ENCODE measurements around the gene S100A4.
"Not testable (repeated sequence)": the region's sequence is repeated elsewhere in the genome, so short reads cannot be mapped to it uniquely, and the experiment has no call there.

S100A4 gene

DNA sequence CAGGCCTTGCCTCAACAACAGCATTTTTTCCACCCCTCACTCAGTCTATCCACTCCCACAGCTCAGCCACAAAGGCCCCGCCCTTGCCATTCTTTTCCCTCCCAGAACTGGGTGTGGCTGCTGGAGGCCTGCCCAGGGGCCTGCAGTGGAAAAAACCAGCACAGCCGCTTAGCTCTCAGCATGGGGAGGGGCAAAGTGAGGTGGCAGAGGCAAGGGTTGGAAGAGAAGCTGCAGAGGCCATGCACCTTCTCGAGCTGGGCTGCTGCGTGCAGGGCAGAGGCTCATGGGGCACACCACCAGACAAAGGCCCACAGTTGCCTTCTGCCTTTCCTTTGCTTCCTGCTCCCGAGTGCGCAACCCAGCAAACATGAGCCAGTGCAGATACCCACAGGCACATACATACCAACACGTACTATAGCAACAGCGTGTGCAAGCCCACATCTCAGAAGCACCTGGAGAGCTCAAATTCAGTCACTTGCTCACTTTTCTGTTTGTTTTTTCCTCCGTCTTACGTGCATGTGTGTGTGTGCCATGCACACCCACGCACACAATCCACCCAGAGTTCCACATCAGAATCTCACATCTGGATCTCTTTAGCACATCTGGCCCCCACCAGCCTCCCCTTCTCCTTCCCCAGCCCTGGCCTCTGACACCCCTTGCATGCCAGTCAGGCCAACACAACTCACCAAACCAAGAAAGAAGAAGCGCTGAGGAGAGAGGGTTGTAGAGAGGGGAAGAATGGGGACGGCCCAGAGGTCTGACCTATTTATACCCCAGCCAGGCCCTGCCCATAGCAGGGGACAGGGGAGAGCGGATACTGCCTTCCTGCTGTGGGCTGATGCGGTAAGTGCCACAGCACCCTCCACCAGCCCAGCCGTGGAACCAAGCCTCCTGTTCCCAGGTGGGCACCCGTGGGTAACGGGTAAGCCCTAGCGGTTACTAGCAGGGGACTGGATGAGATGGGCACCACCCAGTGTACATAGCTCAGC is at the start of gene S100A4:
Gene S100A4 (minus strand): TSS at position 740 of the 989 bp plus-strand sequence. CDS start 1,012 bp downstream, outside the sequence.
- peak; percentile 94 for DNase-seq (ENCODE audit: low spot score)

DNA sequence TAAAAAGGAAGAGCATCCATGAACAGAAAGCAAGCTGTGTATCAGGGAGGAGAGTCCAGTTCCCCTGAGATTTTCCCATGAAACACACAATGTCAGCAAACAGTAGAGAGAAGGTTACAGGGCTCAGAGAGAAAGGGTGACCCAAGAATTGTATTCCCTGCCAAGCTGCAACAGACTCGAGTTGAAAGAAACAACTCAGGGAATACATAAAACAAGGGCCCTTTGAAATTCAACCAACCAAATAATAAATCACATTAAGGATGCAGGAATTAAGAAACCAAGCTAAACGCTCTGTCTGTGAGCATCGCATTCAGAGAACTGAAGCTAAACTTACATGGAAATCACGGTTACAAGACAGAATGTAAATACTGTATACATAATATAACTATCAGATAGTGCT is 47.1 kb upstream of the S100A4 start:
- no peak for DNase-seq (ENCODE audit: low spot score)

DNA sequence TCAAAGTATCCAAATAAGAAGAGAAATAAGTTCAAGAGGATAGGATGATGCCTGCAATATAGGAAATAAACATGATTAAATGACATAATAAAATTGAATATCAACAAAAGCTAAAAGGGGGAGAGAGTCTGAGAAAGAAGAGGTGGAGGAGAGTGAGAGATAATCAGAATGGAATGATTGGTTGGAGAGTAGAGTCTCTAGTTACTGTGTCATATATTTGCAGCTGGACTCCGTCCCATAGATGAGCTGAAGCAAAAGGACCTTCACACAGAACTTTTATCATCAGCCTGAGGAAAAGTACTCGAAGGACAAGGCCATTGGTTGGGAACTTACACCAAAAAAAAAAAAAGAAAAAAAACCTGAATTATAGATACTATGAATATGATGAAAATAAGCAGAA is 42.9 kb upstream of the S100A4 start:
- DNase-seq (ENCODE audit: low spot score), result no peak

- not testable (repeated sequence) for DNase-seq (ENCODE audit: low spot score)
Observed at GRCh38 chr1:153588033-153588432, 42.4 kb upstream of the S100A4 start.

DNA sequence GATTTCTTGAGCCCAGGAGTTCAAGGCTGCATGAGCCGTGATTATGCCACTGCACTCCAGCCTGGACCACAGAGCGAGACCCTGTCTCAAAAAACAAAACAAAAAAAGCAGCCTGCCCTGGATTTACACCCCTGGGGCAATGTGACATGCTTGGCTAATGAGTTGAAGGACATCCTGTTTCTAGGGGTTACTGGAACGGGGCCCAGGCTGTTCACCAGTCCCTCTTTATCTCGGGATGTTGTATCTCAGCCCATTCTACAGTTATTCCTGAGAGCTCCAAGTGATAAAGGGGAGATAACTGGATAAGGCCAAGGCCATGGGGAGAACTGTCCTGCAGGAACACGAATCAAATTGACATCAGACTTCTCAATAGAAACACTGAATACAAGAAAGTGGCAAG is 41.7 kb upstream of the S100A4 start:
- DNase-seq (ENCODE audit: low spot score), result no peak

DNA sequence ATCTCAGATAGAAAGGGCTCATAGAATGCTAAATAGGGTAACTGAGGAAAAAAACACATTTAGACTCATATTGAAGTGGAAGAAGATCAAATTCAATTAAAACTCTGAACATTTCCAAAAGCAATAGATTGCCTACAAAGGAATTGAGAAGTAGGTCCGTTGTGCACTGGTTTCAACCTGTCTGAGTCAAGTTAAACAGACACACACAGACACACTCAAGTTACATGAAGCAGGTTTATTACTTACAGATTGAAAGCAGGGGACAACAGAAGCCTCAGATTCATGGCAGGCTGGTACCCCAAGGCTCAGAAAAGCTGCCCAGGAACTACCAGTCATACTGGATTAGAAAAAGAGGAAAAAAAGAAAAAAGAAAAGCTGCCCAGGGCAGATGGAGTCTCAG is 40.7 kb upstream of the S100A4 start:
- no peak for DNase-seq (ENCODE audit: low spot score)

- no peak for DNase-seq (ENCODE audit: low spot score)
Observed at GRCh38 chr1:153585006-153585405, 39.4 kb upstream of the S100A4 start.

GRCh38 chr1:153583976-153584375 is 38.4 kb upstream of the S100A4 start:
- DNase-seq (ENCODE audit: low spot score), result no peak

- not testable (repeated sequence) for DNase-seq (ENCODE audit: low spot score)
Observed at GRCh38 chr1:153583514-153583913, 37.9 kb upstream of the S100A4 start.

DNA sequence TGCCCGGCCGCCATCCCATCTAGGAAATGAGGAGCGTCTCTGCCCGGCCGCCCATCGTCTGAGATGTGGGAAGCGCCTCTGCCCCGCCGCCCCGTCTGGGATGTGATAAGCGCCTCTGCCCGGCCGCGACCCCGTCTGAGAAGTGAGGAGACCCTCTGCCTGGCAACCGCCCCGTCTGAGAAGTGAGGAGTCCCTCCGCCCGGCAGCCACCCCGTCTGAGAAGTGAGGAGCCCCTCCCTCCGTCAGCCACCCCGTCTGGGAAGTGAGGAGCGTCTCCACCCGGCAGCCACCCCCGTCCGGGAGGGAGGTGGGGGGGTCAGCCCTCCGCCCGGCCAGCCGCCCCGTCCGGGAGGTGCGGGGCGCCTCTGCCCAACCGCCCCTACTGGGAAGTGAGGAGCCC is 37.2 kb upstream of the S100A4 start:
- not testable (repeated sequence) for DNase-seq (ENCODE audit: low spot score)

GRCh38 chr1:153578936-153579335 is 33.3 kb upstream of the S100A4 start:
- no peak for DNase-seq (ENCODE audit: low spot score)

DNA sequence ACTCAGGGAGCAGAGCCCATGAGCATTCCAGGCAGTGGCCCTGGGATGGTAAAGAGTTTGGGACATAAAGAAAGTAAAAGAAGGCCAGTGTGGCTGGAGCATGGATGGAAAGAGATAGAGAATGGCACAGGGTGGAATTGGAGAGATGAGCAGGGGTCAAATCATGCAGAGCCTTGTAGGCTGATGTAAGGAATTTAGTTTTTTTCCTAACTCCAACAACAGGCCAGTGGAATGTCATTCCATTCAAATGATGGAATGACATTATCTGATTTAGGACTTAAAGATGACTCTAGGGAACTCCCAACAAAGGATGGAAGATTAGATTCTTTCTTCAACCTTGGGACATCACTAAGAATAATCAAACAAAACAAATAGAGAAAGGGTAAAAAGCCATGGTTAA is 32.9 kb upstream of the S100A4 start:
- no peak for DNase-seq (ENCODE audit: low spot score)

- no peak for DNase-seq (ENCODE audit: low spot score)
Observed at GRCh38 chr1:153577624-153578051, 32.0 kb upstream of the S100A4 start.

DNA sequence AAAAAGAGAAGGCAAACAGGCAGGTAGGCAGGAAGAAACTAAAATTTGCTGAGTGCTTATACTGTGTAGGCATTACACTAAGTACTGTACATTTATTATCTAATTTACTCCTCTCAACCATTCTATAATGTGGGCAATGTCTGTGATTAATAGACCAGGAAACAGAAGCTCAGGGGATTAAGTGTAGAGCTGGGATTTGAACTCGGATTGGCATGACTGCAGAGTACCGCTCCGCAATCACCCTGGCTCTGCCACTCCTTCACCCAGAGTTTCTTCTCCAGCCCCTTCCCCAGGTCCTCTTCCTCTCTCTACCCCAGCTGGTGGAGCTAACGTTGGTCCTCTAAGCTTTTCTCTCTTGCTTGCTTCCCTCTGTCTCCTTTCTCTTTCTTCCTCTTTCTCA is 31.5 kb upstream of the S100A4 start:
- DNase-seq (ENCODE audit: low spot score), result no peak

GRCh38 chr1:153575497-153575896 is 29.9 kb upstream of the S100A4 start:
- DNase-seq (ENCODE audit: low spot score), result not testable (repeated sequence)

- not testable (repeated sequence) for DNase-seq (ENCODE audit: low spot score)
Observed at GRCh38 chr1:153575081-153575491, 29.5 kb upstream of the S100A4 start.

GRCh38 chr1:153573351-153573750 is 27.7 kb upstream of the S100A4 start:
- no peak for DNase-seq (ENCODE audit: low spot score)

GRCh38 chr1:153572569-153573015 is 27.0 kb upstream of the S100A4 start:
- peak; percentile 54 for DNase-seq (ENCODE audit: low spot score)

- no peak for DNase-seq (ENCODE audit: low spot score)
Observed at GRCh38 chr1:153571706-153572105, 26.1 kb upstream of the S100A4 start.

DNA sequence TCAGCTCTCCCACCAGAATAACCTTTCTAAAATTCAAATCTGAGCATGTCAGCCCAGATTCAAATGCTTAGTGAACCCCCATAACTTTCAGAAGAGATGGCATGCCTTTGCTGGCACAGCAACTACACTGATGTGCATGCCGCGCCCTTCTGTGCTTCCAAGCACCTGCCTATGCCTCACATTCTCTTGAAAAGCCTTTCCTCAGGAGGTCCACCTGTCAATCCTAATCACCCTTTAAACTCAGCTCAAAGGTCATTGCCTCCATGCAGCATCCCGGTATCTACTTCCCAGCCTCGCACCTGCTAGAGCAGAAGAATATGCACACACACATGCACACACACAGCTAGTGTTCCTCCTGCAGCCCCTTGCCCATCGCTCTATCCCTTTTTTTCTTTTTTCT is 25.3 kb upstream of the S100A4 start:
- DNase-seq (ENCODE audit: low spot score), result no peak

DNA sequence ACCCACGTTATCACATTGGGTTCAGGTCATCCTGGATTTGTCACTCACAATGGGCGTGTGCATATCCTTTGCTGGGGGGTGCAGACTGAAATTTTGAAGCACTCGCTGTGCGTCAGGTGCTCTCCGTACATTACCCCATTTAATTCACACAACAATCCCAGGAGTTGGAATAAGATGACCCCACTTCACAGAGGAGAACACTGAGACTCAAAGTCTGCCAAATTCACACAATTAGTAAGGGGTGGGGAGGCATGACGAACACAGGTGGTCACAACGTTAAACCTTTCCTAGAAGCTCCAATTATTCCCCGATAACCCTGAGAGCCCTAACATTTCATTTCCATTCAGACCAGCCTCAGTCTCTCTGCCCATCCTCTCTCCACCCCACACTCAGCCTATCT is 23.9 kb upstream of the S100A4 start:
- no peak for DNase-seq (ENCODE audit: low spot score)

DNA sequence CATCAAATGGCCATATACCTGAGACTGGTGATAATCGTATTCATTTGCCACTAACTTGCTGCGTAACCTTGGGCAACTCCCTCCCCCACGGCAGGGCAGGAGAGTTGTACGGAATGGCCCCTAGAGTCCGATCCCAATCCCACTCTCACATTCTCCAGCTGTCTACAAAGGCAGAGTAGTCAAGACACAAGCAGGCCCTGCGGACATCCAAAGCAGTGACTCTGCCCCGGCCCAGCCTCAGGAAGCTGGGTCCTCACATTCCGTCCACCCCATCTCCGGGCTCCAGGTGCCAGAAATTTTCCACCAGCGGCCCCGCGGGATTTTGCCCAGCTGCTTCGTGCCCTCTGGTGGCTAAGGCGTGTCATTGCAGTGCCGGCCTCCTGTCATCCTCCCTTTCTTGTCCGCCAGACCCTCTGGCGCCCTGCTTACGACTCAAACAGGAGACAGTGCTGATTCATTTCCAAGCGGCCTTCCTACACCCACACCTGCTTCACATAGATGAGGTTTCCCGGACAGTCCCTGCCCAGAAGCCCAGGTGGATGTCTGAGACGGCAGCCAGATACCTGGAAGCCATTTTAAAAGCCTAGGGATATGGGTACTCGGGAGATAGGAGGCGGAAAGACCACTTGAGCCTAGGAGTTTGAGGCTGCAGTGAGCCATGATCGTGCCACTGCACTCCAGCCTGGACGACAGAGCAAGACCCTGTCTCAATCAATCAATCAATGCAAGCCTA is 22.9 kb upstream of the S100A4 start:
- peak; percentile 86 for DNase-seq (ENCODE audit: low spot score)
